Measurements from ENCODE around the gene SPTBN1. TPM values are rescaled to one million over a fixed set of nuclear protein-coding genes. Genes with fewer than 3 reads are reported as not detected.
A peak's percentile ranks its signal among the peaks of the same experiment; 100 is the strongest.

SPTBN1 gene
- total RNA-seq, 4 donors from 2014 or later = 65.0 to 217 (median 85.3) TPM

- Histone ChIP-seq H3K9me3 (no peaks in the 10 kb centered on the region), H3K27ac (peak overlapping the region; percentile 45 to 86 (median 85)), H3K4me3 (peak overlapping the region in 1 of 4 donors; percentile 18), H3K36me3 (peaks cover 0 to 6% (median 0%) of the 10 kb centered on the region in 3 donors), H3K4me1 (peaks cover 53 to 83% (median 64%) of the 10 kb centered on the region in 3 donors), H3K27me3 (no peaks in the 10 kb centered on the region)
- 100% methylated on average over 2 to 3 of the region's 3 CpGs for WGBS, 2 donors
- DNase-seq = no peak
- intact Hi-C loops (cut with DNase I) = no loop called here
- no peak for TF ChIP-seq CTCF (IDR thresholded peaks at IDR 0.05)
- no peak for TF ChIP-seq POLR2A (IDR thresholded peaks at IDR 0.05)
Observed at GRCh38 chr2:54569745-54570301, 113.7 kb downstream of the SPTBN1 start.

DNA sequence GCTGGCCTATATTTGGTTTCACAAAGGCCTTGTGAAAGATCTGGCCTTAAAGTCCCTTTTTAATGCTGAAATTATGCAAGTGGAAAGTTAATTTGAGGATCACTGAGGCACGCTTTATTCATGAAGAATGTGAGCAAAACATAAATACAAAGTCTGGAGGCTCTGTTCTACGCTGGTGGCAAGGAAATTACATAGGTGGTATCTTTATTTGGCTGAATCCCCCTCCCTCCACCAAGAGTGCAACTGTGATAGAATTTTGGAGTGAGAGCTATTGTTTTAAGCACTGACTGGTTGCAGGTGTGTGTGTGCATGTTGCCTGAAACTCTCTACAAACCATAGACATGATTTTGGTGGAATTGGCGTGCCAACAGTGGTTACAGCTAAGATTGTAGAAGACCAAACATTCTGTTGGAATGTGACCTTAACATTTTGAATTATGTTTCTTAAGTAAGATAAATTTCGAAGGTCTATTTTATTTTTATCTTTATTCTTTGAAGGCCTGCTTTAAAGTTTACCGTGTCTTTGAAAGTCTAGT is 114.3 kb downstream of the SPTBN1 start:
- Histone ChIP-seq H3K9me3 (no peaks in the 10 kb centered on the region), H3K4me1 (peaks cover 51 to 84% (median 68%) of the 10 kb centered on the region in 3 donors), H3K27ac (peak overlapping the region; percentile 51 to 86 (median 85)), H3K4me3 (no peak overlapping the region), H3K27me3 (no peaks in the 10 kb centered on the region), H3K36me3 (peaks cover 0 to 6% (median 0%) of the 10 kb centered on the region in 3 donors)
- 59 to 72% methylated on average over 5 of the region's 5 CpGs for WGBS, 2 donors
- intact Hi-C loops (cut with DNase I) = no loop called here
- no peak for DNase-seq
- TF ChIP-seq POLR2A (IDR thresholded peaks at IDR 0.05) = no peak
- no peak for TF ChIP-seq CTCF (IDR thresholded peaks at IDR 0.05)

- 3 to 6% methylated on average over 9 to 10 of the region's 10 CpGs for WGBS, 2 donors
- H3K9me3 ChIP-seq = no peaks in the 10 kb centered on the region
- H3K4me1 ChIP-seq = peaks cover 47 to 91% (median 75%) of the 10 kb centered on the region in 3 donors
- H3K27me3 ChIP-seq = no peaks in the 10 kb centered on the region
- intact Hi-C loops (cut with DNase I) = no loop called here
- peak overlapping the region; percentile 51 to 86 (median 85) for H3K27ac ChIP-seq
- H3K4me3 ChIP-seq = peak overlapping the region in 1 of 4 donors; percentile 7
- TF ChIP-seq POLR2A (IDR thresholded peaks at IDR 0.05) = peak in 1 of 4 donors; percentile 29
- TF ChIP-seq CTCF (IDR thresholded peaks at IDR 0.05) = peak in 1 of 6 experiments; percentile 15
- DNase-seq = no peak
- peaks cover 0 to 6% (median 0%) of the 10 kb centered on the region in 3 donors for H3K36me3 ChIP-seq
Observed at GRCh38 chr2:54570925-54571694, 115.0 kb downstream of the SPTBN1 start.

DNA sequence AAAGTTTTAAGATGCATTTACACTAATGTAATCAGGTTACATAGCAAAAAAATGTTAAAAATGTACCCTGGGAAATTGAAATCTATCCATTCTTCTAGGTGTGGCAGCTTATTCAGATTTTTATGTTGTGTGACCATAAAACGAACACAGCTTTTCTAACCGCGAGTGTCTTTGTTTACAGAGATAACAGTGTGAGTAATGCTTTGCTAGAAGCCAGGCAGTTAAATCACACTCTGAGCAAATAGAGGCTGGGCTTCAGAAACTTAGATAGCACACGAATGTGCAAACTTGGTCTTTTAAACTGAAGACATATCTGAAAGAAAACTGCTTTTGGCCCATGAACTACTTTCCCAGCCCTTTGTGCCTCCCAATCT is 116.1 kb downstream of the SPTBN1 start:
- intact Hi-C loops (cut with DNase I) = no loop called here
- 6% methylated on average over 4 of the region's 4 CpGs for WGBS, 2 donors
- TF ChIP-seq POLR2A (IDR thresholded peaks at IDR 0.05) (peak in 1 of 4 donors; percentile 40), CTCF (IDR thresholded peaks at IDR 0.05) (no peak)
- H3K4me3 ChIP-seq = no peak overlapping the region
- H3K4me1 ChIP-seq = peaks cover 53 to 98% (median 86%) of the 10 kb centered on the region in 3 donors
- peak overlapping the region; percentile 78 to 86 (median 85) for H3K27ac ChIP-seq
- no peak for DNase-seq
- H3K9me3 ChIP-seq = no peaks in the 10 kb centered on the region
- H3K27me3 ChIP-seq = no peaks in the 10 kb centered on the region
- H3K36me3 ChIP-seq = peaks cover 0 to 3% (median 0%) of the 10 kb centered on the region in 3 donors
